Gastrocnemius medialis (tissue), 4 donors: ENCODE data around the gene NME3.

ENCODE experiments used
- CTCF ChIP-seq, 5 experiments: fragments of 450-650 bp in 3 of 5; fragments of 200-600 bp in 2 of 5; sonication (generic) in 2 of 5; IDR thresholded peaks in 4 of 5; conservative IDR thresholded peaks in 1 of 5; 1 replicate in 4 of 5; 2 replicates in 1 of 5; pipeline ENCODE4 v1.5.1; 2016 to 2019; ENCODE audit warnings: antibody characterized with exemption in 5 of 5, mild to moderate bottlenecking in 3 of 5, moderate library complexity in 3 of 5
- POLR2A ChIP-seq, 2 donors: fragments of 450-650 bp; IDR thresholded peaks; one replicate each; pipeline ENCODE4 v1.6.1; 2017; ENCODE audit warnings: antibody characterized with exemption in 2 of 2, mild to moderate bottlenecking in 2 of 2, moderate library complexity in 2 of 2

- TF ChIP-seq CTCF (IDR thresholded peaks at IDR 0.05 in 4 of 5, conservative IDR thresholded peaks at IDR 0.05 in 1 of 5) (no peak), POLR2A (IDR thresholded peaks at IDR 0.05) (no peak)
Measured at GRCh38 chr16:1777375-1778199, 6.2 kb upstream of the NME3 start.
